ENCODE measurements around the gene C1orf167.

C1orf167 gene

GRCh38 chr1:11765661-11766428, 3.9 kb downstream of the C1orf167 start:
- no peak for DNase-seq

GRCh38 chr1:11766429-11766776, 4.4 kb downstream of the C1orf167 start:
- DNase-seq, result no peak

- DNase-seq, result no peak
These were observed 6.1 kb downstream of the C1orf167 start for GRCh38 chr1:11767922-11768704.

GRCh38 chr1:11768821-11769220, 6.8 kb downstream of the C1orf167 start:
- DNase-seq, result no peak

- no peak for DNase-seq
These were observed 7.3 kb downstream of the C1orf167 start for GRCh38 chr1:11769274-11769673.

GRCh38 chr1:11770011-11770410, 8.0 kb downstream of the C1orf167 start:
- no peak for DNase-seq

- no peak for DNase-seq
These were observed 9.6 kb downstream of the C1orf167 start for GRCh38 chr1:11771481-11772043.

GRCh38 chr1:11772458-11772857, 10.5 kb downstream of the C1orf167 start:
- DNase-seq, result no peak

GRCh38 chr1:11774753-11775152, 12.8 kb downstream of the C1orf167 start:
- DNase-seq, result no peak

GRCh38 chr1:11777658-11778322, 15.8 kb downstream of the C1orf167 start:
- no peak for DNase-seq

GRCh38 chr1:11778336-11778735, 16.3 kb downstream of the C1orf167 start:
- DNase-seq, result no peak

GRCh38 chr1:11778844-11779623, 17.0 kb downstream of the C1orf167 start:
- no peak for DNase-seq

GRCh38 chr1:11779715-11780379, 17.9 kb downstream of the C1orf167 start:
- no peak for DNase-seq

GRCh38 chr1:11780380-11781147, 18.6 kb downstream of the C1orf167 start:
- no peak for DNase-seq

- DNase-seq, result no peak
These were observed 19.3 kb downstream of the C1orf167 start for GRCh38 chr1:11781297-11781696.

GRCh38 chr1:11782127-11782708, 20.2 kb downstream of the C1orf167 start:
- no peak for DNase-seq

GRCh38 chr1:11783556-11783955, 21.6 kb downstream of the C1orf167 start:
- no peak for DNase-seq

GRCh38 chr1:11784256-11784992, 22.4 kb downstream of the C1orf167 start:
- DNase-seq, result no peak

GRCh38 chr1:11784993-11785769, 23.2 kb downstream of the C1orf167 start:
- peak; percentile 38 for DNase-seq
